CD4-positive, alpha-beta T cell treated with Interleukin-17A for 4 hours (primary cell): ENCODE measurements around the gene CGB5.
"Not testable (repeated sequence)": the region's sequence is repeated elsewhere in the genome, so short reads cannot be mapped to it uniquely, and the experiment has no call there.

Experiments
- DNase-seq: peaks from one replicate; pipeline ENCODE4 v3.0.0-alpha.2; 2020; ENCODE audit warnings: mixed read lengths

Gene CGB5

DNA sequence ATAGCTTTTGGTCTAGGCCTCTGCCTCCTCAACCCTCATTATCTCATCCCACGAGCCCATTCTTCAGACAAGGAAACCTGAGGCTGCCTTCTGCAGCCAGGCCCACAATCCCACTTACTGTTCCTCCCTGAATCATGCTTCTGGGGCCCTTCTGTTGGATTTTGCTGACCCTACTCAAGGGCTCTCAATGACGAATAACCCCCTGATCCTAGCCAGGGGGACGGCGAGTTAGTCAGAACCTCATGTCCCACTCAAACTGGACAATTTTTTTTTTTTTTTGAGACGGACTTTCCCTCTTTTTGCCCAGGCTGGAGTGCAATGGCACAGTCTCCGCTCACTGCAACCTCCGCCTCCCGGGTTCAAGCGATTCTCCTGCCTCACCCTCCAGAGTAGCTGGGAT is 21.5 kb upstream of the CGB5 start:
- DNase-seq = no peak

DNA sequence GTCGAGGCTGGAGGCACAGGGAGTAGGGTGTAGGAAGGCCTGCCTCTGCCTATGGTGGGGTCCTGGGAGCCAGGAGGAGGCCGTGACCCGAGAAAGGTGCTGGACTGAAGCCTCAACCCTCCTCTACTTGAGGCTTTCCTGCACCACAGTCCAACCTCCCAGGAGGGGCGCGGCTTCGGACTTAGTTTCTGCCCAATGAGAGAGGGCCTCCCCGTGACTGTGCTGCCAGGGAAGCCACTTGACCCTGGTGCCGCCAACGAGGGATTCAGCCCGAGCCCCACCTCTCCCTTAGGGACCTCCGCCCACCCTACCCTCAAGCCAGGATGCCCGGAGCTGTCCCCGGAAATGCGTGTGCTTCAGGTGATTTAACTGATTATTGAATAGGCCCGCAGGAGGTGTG is 19.4 kb upstream of the CGB5 start, which contains the start of gene CGB3:
Gene CGB3 (minus strand): TSS at position 101 of the 400 bp plus-strand sequence. CDS start 362 bp downstream, outside the sequence.
- not testable (repeated sequence) for DNase-seq

DNA sequence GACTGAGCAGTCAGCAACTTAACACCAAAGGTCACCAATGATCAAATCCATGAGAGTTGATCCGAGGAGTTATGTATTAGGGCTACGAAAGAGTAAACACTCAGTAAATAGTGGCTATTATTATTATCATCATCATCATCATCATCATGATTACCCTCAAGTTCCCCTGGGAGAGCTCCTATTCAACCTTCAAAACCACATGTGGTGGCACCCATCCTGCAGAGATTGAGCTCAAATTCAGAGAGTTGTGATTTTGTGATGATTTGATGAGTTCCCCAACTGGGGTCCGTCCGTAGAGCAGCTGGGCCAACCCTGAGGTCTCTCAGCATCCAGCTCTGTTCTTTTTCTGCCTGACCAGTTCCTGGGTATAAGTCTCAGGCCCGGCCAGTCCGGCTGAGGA is 18.6 kb upstream of the CGB5 start:
- DNase-seq = not testable (repeated sequence)

DNA sequence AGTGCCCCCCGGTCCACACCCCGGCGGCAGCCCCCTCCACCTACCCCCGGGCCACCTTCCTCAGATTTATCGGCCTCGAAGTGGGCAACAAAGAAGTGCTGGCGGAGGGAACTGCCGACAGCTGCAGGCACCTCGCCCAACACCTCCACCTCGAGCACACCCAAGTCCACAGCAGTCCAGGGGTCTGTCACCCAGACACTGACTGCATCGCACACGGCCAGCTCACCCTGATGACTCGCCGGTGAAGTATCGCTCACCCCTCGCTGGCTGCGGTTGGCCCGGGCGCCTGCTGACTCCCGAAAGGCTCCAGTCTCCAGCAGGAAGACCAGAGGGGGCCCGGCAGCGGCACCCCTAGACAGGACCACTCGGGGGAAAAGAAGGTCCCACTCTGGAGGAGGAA is 18.0 kb upstream of the CGB5 start:
- DNase-seq = not testable (repeated sequence)

DNA sequence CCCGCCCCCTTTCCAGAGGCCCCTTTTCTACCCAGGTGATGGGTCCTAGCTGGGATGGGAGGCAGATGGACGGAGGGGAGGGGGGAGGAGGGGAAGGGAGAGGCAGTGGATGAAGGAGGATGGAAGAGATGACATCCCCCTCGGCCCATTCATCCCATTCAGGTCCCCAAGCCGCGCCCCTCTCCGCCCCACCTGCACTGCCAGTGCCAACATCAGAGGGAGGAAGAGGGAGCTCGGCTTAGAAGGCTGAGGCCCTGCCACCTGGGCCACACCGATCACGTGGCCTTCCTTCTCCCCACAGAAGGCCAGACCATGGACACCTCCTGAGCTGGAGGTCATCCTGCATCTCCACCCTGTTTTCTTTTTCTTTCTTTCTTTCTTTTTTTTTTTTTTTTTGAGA is 15.0 kb upstream of the CGB5 start:
- DNase-seq = not testable (repeated sequence)

DNA sequence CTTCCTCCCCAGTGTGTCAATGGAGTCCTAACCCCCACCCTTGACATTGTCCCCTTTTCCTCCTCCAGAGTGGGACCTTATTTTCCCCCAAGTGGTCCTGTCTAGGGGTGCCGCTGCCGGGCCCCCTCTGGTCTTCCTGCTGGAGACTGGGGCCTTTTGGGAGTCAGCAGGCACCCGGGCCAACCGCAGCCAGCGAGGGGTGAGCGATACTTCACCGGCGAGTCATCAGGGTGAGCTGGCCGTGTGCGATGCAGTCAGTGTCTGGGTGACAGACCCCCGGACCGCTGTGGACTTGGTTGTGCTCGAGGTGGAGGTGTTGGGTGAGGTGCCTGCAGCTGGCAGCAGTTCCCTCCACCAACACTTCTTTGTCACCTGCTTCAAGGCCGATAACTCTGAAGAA is 13.9 kb upstream of the CGB5 start:
- DNase-seq = not testable (repeated sequence)

DNA sequence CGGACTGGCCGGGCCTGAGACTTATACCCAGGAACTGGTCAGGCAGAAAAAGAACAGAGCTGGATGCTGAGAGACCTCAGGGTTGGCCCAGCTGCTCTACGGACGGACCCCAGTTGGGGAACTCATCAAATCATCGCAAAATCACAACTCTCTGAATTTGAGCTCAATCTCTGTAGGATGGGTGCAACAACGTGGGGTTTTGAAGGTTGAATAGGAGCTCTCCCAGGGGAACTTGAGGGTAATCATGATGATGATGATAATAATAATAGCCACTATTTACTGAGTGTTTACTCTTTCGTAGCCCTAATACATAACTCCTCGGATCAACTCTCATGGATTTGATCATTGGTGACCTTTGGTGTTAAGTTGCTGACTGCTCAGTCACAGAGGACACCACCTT is 13.3 kb upstream of the CGB5 start:
- DNase-seq = not testable (repeated sequence)

DNA sequence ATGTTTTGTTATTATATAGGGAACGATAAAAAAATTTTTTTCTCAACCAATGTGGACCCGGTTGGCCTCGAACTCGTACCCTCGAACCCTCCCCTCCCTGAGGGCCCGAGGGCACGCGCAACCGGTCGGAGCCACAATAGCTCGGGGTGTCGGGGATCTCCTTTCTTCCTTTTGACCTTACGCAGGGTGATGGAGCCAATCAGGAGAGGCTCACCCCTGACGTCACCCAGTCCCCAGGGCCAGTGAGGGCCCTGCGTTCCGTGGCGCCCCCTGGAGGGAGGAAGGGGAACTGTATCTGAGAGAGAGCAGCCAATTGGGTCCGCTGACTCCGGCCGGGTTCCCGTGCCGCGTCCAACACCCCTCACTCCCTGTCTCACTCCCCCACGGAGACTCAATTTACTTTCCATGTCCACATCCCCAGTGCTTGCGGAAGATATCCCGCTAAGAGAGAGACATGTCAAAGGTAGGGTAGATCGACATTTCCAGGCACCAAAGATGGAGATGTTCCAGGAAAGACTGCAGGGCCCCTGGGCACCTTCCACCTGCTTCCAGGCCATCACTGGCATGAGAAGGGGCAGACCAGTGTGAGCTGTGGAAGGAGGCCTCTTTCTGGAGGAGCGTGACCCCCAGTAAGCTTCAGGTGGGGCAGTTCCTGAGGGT is 11.9 kb upstream of the CGB5 start, which contains the start of gene CGB2:
Gene CGB2 (plus strand): TSS at position 249 of the 660 bp plus-strand sequence. CDS start 206 bp downstream, at position 455.
- peak; percentile 43 for DNase-seq

DNA sequence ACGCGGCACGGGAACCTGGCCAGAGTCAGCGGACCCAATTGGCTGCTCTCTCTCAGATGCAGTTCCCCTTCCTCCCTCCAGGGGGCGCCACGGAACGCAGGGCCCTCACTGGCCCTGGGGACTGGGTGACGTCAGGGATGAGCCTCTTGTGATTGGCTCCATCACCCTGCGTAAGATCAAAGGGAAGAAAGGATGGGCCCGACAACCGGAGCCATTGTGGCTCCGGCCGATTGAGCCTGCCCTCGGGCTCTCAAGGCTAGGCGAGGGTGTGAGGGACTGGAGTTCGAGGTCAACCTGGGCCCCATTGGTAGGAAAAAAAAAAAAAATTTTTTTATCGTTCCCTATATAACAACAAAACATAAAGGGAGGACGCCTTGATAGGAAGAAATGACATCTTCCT is 6.8 kb upstream of the CGB5 start, which contains the start of gene CGB1:
Gene CGB1 (minus strand): TSS at position 81 of the 400 bp plus-strand sequence. CDS start 184 bp downstream, outside the sequence.
- not testable (repeated sequence) for DNase-seq

DNA sequence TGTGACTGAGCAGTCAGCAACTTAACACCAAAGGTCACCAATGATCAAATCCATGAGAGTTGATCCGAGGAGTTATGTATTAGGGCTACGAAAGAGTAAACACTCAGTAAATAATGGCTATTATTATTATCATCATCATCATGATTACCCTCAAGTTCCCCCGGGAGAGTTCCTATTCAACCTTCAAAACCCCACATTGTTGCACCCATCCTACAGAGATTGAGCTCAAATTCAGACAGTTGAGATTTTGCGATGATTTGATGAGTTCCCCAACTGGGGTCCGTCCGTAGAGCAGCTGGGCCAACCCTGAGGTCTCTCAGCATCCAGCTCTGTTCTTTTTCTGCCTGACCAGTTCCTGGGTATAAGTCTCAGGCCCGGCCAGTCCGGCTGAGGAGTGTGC is 5.5 kb upstream of the CGB5 start:
- not testable (repeated sequence) for DNase-seq

DNA sequence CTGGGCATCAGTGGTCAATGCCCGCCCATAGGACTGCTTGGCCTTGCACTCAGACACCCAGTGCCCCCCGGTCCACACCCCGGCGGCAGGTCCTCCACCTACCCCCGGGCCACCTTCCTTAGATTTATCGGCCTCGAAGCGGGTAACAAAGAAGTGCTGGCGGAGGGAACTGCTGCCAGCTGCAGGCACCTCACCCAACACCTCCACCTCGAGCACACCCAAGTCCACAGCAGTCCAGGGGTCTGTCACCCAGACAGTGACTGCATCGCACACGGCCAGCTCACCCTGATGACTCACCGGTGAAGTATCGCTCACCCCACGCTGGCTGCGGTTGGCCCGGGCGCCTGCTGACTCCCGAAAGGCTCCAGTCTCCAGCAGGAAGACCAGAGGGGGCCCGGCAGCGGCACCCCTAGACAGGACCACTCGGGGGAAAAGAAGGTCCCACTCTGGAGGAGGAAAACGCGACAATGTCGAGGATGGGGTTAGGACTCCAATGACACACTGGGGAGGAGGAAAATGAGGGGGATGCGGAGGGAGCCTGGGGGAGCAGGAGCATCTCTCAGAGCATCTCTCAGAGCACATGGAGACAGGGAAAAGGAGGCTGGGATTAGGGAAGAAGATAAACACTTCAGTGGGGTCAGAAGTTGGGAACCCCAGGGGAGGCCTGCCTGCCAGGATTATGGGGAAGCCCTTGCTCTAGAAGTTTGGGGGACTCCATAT is 4.9 kb upstream of the CGB5 start:
- DNase-seq = not testable (repeated sequence)

DNA sequence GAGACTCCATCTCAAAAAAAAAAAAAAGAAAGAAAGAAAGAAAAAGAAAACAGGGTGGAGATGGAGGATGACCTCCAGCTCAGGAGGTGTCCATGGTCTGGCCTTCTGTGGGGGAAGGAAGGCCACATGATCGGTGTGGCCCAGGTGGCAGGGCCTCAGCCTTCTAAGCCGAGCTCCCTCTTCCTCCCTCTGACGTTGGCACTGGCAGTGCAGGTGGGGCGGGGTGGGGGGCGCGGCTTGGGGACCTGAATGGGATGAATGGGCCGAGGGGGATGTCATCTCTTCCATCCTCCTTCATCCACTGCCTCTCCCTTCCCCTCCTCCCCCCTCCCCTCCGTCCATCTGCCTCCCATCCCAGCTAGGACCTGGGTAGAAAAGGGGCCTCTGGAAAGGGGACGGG is 3.9 kb upstream of the CGB5 start:
- not testable (repeated sequence) for DNase-seq

DNA sequence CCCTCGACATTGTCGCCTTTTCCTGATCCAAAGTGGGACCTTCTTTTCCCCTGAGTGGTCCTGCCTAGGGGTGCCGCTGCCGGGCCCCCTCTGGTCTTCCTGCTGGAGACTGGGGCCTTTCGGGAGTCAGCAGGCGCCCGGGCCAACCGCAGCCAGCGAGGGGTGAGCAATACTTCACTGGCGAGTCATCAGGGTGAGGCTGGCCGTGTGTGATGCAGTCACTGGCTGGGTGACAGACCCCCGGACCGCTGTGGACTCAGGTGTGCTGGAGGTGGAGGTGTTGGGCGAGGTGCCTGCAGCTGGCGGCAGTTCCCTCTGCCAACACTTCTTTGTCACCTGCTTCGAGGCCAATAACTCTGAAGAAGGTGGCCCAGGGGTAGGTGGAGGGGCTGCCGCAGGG is 1.5 kb upstream of the CGB5 start:
- DNase-seq = no peak

DNA sequence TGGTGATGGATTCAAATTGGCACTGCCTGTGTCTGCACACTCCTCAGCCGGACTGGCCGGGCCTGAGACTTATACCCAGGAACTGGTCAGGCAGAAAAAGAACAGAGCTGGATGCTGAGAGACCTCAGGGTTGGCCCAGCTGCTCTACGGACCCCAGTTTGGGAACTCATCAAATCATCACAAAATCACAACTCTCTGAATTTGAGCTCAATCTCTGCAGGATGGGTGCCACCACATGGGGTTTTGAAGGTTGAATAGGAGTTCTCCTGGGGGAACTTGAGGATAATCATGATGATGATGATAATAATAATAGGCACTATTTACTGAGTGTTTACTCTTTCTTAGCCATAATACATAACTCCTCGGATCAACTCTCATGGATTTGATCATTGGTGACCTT is 982 bp upstream of the CGB5 start:
- DNase-seq = not testable (repeated sequence)

DNA sequence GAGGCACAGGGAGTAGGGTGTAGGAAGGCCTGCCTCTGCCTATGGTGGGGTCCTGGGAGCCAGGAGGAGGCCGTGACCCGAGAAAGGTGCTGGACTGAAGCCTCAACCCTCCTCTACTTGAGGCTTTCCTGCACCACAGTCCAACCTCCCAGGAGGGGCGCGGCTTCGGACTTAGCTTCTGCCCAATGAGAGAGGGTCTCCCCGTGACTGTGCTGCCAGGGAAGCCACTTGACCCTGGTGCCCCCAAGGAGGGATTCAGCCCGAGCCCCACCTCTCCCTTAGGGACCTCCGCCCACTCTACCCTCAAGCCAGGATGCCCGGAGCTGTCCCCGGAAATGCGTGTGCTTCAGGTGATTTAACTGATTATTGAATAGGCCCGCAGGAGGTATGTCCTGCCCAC is 5.4 kb downstream of the CGB5 start, which contains the start of gene CGB8:
Gene CGB8 (minus strand): TSS at position 101 of the 400 bp plus-strand sequence. CDS start 372 bp downstream, outside the sequence.
- DNase-seq = not testable (repeated sequence)

DNA sequence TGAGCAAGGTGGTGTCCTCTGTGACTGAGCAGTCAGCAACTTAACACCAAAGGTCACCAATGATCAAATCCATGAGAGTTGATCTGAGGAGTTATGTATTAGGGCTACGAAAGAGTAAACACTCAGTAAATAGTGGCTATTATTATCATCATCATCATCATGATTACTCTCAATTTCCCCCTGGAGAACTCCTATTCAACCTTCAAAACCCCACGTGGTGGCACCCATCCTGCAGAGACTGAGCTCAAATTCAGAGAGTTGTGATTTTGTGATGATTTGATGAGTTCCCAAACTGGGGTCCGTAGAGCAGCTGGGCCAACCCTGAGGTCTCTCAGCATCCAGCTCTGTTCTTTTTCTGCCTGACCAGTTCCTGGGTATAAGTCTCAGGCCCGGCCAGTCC is 6.2 kb downstream of the CGB5 start:
- not testable (repeated sequence) for DNase-seq

DNA sequence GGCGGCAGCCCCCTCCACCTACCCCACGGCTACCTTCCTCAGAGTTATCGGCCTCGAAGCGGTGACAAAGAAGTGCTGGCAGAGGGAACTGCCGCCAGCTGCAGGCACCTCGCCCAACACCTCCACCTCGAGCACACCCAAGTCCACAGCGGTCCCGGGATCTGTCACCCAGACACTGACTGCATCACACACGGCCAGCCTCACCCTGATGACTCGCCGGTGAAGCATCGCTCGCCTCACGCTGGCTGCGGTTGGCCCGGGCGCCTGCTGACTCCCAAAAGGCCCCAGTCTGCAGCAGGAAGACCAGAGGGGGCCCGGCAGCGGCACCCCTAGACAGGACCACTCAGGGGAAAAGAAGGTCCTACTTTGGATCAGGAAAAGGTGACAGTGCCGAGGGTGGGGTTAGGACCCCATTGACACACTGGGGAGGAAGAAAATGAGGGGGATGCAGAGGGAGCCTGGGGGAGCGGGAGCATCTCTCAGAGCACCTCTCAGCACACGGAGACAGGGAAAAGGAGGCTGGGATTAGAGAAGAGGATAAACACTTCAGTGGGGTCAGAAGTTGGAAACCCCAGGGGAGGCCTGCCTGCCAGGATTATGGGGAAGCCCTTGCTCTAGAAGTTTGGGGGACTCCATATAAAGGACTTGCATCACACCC is 6.9 kb downstream of the CGB5 start:
- DNase-seq = not testable (repeated sequence)

DNA sequence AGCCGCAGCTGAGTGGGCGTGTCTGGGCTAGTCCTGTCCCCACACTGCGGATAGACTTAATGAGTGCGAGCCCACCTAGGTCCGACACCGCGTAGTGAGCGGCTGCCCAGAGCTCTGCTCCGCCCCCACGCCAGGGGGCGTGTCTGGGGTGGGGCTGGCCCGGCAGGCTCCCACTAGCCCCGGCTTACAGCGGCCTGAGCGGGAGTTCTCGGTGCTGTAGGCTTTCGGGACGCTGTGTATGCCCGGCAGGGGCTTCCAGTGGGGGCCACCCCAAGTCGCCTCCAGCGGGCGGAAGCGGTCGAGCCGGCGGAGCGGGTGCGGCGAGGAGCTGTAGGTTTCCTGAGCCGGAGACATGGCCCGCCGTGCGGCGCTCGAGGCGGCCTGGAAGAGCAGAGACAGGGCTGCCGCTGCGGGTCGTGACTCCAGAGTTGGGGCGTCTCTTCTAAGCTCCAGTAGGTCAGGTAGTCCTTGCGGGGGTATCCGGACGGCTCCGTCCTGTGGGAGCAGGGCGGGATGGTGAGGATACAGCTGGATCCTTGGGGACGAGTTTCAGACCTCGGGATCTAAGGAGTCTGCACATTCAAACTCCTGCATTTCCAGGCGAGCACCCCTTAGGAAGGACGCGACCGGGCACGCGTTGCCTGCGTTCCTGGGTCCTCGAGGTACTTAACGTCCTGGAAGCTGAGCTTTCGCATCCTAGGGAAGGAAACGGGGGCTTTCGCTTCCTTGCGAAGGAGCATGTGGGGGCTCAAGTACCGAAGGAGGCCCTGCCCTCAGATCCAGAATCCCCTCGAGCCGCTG is 12.7 kb downstream of the CGB5 start:
- DNase-seq = peak; percentile 66

DNA sequence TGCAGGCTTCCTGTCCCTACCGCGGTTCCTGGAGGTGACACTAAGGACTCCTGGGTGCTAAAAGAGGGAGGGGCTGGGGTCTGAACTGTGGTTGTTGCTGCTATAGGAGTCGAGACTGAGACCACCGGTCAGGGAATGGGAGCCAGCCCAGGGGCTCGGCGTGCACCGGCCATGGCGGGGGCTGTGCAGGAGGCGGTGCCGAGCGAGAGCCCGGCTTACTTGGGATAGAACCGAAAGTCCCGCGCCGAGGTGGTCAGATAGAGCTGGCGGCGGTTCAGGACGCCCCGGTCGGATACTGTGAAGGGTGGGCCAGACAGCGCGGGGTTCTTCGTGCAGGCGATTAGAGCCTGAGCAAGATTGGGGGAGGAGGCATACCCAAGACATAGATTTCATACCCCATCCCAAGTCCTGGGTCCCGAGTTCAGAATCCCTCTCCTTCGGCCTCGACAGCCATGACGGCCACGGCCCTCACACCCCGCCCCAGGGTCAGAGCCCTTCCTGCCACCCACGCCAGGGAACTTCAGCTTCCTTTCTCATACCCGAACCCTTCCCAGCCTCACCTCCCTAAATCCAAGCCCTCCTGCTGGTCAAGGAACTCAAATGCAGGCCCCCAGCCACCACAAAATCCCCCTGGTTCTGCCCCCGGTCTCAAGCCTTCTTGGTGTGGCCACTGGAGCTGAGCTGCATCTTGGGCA is 13.4 kb downstream of the CGB5 start:
- peak; percentile 24 for DNase-seq

DNA sequence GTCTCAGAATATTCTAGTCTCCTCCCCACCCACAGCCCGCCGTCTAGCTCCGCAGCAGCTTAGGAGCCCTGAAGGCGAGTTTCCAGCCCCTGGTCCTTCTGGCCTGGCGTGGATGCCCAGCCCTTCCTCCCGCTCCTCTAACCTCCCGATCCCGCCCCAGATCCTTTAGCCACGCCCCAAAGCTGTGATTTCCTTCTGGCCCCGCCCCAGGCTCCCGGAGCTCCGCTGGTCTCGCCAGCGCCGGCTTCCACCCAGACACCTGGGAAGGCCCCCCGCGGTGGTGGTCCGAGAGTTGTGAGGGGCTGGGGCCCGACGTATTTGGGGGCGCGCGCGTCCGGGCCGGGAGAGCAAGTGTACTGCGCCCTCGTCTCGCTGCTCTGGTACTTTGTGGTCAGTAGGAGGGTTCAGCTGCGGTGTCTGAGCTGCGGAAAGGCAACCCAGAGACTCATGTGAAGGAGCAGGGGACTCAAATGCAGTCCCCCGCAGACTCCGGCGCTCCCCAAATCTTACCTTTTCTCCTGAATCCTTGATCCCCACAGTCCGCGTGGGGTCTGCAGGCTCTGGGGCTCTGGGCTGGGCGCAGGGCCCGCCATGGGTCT is 14.1 kb downstream of the CGB5 start, which contains the start of gene CGB7:
Gene CGB7 (minus strand): TSS at position 114 of the 599 bp plus-strand sequence. CDS start 2,374 bp downstream, outside the sequence.
- peak; percentile 69 for DNase-seq

DNA sequence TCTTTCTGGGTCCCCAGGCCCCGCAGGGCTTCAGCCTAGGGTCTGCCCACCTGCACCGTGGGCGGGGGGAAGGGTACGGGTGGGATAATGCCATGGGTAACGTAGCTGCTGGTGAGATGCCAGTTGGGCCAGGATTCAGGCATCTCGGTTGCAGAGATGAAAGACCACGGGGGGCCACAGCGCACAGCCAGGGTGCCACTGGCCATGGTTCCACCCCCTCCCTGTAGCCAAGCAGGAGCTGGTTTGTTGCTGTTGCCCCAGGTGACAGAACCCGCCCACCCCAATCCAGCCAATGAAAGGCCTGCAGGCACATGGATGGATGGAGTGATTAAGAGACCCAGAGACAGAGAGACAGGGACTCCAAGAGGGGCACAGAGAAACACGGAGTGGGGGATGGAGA is 14.9 kb downstream of the CGB5 start:
- no peak for DNase-seq
